ENCODE measurements around the gene DIMT1.

DIMT1 gene

GRCh38 chr5:62369039-62369438 lies 34.7 kb downstream of the DIMT1 start:
- no peak for DNase-seq

GRCh38 chr5:62362701-62363100 lies 41.0 kb downstream of the DIMT1 start:
- DNase-seq = no peak

GRCh38 chr5:62354028-62354874 lies 49.5 kb downstream of the DIMT1 start:
- peak; percentile 4 for DNase-seq

- DNase-seq = no peak
These were observed 54.8 kb downstream of the DIMT1 start for GRCh38 chr5:62348723-62349481.

- DNase-seq = no peak
These were observed 55.8 kb downstream of the DIMT1 start for GRCh38 chr5:62347928-62348327.

GRCh38 chr5:62346748-62347147 lies 57.0 kb downstream of the DIMT1 start:
- no peak for DNase-seq

- DNase-seq = no peak
These were observed 60.3 kb downstream of the DIMT1 start for GRCh38 chr5:62343428-62343827.

GRCh38 chr5:62342476-62342837 lies 61.2 kb downstream of the DIMT1 start:
- no peak for DNase-seq

GRCh38 chr5:62341783-62342475 lies 61.8 kb downstream of the DIMT1 start:
- no peak for DNase-seq

- no peak for DNase-seq
These were observed 62.7 kb downstream of the DIMT1 start for GRCh38 chr5:62340979-62341378.

- DNase-seq = no peak
These were observed 63.3 kb downstream of the DIMT1 start for GRCh38 chr5:62340392-62340791.

Measured in NCI-H1092 treated with DMSO at 0.1 percent for 48 hours (cell line).